ENCODE measurements around the gene CSH2.

GRCh38 chr17:63837480-63837879 lies 36.0 kb downstream of the CSH2 start:
- no peak for TF ChIP-seq YY1 (IDR thresholded peaks at IDR 0.05; ENCODE audit: low read depth)
- TF ChIP-seq RAD21 (IDR thresholded peaks at IDR 0.05; ENCODE audit: low read depth), result no peak
- TF ChIP-seq TAF1 (IDR thresholded peaks at IDR 0.05; ENCODE audit: low read depth), result no peak
- no peak for TF ChIP-seq EGR1 (IDR thresholded peaks at IDR 0.05)
- TF ChIP-seq CREB1 (IDR thresholded peaks at IDR 0.05; ENCODE audit: low read depth), result no peak
- no peak for TF ChIP-seq FOXM1 (IDR thresholded peaks at IDR 0.05; ENCODE audit: borderline replicate concordance, low read depth)
